GM19238 (cell line): Measurements from ENCODE around the gene MICA.
"Not testable (repeated sequence)": the region's sequence is repeated elsewhere in the genome, so short reads cannot be mapped to it uniquely, and the experiment has no call there.

Source experiments
- DNase-seq: peaks from one replicate; pipeline ENCODE4 v3.0.0; 2011; ENCODE audit warnings: low spot score; ENCODE audit not compliant: insufficient read length

Gene MICA

DNA sequence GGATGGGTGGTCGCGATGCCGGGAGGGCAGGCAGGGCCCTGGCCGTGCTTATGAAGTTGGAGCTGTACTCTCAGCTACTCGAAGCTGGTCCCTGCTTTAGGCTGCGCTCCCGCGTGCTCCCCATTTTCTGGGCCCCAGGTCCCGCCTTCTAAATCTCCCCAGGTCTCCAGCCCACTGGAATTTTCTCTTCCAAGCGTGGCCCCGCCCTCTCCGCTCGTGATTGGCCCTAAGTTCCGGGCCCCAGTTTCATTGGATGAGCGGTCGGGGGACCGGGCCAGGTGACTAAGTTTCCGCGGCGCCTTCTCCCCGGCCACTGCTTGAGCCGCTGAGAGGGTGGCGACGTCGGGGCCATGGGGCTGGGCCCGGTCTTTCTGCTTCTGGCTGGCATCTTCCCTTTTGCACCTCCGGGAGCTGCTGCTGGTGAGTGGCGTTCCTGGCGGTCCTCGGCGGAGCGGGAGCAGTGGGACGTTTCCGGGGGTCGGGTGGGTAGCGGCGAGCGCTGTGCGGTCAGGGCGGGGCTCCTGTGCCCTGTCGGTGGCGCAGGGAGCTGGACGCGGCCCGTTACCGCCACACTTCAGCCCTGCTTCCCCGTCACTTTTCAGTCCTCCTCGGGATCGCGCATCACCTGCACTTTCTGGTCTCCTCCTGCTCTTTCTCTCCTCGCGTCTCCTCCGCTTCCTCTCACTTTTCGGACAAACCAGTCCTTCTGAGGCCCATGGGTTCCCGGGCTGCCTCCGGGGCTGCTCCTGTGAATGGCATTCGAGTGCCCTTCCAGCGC is at the start of gene MICA:
MICA (plus strand) TSS at position 313 of the 778 bp plus-strand sequence; CDS start at position 351, 38 bp downstream.
- DNase-seq, result peak; percentile 85

DNA sequence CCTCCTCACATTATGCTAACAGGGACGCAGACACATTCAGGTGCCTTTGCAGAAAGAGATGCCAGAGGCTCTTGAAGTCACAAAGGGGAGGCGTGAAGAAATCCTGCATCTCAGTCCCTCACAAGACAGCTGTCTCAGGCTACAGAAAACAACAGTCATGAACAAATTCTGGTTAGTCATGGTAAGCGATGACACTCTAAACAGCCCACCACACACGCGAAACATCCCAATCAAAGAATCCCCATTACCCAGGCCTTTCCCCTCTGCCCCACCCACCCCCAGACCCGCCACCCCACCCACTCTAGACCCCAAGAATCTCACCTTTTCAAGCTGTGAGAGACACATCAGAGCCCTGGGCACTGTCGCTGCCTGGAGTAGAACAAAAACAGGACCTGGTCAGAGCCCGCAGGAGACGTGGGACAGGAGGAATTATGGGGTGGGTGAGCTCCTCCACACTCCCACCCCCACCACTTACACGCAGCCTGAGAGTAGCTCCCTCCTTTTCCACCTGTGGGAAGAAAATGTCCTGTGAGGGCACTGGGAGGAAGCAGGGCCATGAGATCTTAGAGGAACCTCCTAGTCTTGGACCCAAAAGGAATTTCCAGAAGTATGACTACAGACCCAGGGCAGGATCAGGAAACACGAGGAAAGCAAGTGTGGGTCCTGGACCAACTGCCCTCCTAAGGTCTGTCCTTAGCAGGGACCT is 49.1 kb upstream of the MICA start:
- DNase-seq, result no peak

GRCh38 chr6:31354864-31355582 is 48.4 kb upstream of the MICA start:
- DNase-seq, result no peak

DNA sequence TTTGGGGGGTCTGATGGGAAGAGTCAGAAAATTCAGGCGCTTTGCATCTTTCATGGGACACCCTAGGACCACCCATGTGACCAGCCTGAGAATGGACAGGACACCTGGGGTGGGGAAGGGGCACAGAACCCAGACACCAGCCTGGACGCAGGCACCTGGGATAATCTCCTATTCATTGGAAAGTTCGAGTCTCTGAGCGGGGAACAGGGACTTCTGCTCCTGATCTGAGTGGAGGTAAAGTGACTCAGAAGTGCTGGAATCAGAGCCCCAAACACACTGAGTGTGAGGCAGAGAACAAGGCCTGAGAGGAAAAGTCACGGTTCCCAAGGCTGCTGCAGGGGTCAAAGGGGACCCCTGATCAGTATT is 47.8 kb upstream of the MICA start:
- no peak for DNase-seq

- no peak for DNase-seq
These were observed 47.0 kb upstream of the MICA start for GRCh38 chr6:31356216-31356945.

GRCh38 chr6:31356946-31357466 is 46.4 kb upstream of the MICA start, which contains the start of gene HLA-B:
Gene HLA-B (minus strand): TSS chr6:31357179. CDS start chr6:31357158, 21 bp downstream.
- peak; percentile 42 for DNase-seq

DNA sequence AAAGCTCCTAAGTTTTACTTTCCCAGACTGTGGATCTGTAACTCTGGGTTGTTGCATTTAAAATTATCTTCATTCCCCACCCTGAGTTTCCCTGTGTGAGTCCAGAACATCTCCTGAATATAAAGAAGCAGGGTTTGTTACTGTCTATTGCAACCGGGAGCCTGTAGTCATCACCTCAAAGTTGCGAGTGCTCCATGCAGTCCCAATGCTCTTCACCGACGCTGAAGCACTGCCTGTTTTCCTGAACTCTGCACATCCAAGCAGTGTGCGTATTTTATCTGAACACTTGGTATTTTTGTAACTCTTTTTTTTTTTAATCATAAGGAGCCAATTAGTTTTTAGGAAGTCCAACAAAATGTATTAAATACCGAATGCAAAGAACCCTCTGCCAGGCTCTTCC is 45.5 kb upstream of the MICA start:
- DNase-seq, result no peak

GRCh38 chr6:31358302-31358701 is 45.1 kb upstream of the MICA start:
- DNase-seq, result no peak

GRCh38 chr6:31359581-31359980 is 43.8 kb upstream of the MICA start:
- DNase-seq, result no peak

DNA sequence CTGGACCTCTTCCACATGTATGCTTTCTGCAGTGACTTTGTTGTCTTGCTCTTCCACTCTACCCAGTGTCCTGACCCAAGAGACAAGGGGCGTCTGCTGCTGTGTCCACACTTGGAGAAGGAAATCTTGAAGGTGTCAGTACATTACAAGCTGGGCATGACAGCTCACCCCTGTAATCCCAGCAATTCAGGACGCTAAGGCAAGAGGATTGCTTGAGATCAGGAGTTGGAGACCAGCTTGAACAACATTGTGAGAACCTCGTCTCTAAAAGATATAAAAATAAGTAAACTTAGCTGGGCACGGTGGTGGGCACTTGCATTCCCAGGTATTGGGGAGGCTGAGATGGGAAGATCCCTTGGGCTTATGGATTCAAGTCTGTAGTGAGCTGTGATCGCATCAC is 40.6 kb upstream of the MICA start:
- no peak for DNase-seq

DNA sequence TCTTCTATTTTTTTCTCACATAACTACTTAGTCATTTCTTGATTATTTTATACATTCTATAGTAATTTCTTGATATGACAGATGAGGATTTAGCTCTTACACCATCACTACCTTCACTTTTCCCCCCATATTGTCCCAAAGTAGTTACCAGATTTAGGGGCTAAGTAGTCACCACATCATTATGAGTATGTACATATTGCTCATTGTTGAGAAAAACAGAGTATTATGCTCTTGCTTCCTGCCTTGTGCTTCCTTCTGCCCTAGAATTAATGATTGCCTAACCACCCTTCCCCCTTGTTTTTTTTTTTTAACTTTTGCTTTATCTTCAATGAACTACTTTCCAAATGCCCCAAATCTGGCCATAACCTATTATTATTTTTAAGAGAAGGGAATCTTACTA is 39.6 kb upstream of the MICA start:
- no peak for DNase-seq

DNA sequence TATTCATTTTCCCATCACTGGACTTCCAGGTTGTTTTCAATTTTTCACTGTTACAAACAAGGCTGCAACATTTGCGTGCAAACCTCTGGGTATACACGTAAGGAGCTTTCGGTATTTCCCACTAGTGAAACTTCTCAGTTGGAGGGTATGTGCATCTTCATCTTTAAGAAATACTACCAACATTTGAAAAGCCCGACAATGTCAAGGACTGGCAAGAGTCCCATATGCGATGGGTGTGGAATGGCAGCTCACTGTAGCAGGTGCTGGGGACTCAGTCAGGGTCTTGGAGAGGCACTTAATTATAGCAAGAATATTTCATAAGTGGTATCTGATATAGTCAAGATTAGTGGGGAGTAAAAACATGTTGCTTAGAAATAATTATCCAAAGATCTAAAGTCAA is 37.5 kb upstream of the MICA start:
- no peak for DNase-seq

GRCh38 chr6:31366693-31367470 is 36.5 kb upstream of the MICA start:
- peak; percentile 68 for DNase-seq

- no peak for DNase-seq
These were observed 34.9 kb upstream of the MICA start for GRCh38 chr6:31368461-31368860.

- DNase-seq, result not testable (repeated sequence)
These were observed 29.3 kb upstream of the MICA start for GRCh38 chr6:31374118-31374517.

- no peak for DNase-seq
These were observed 27.7 kb upstream of the MICA start for GRCh38 chr6:31375699-31376098.

- DNase-seq, result no peak
These were observed 26.4 kb upstream of the MICA start for GRCh38 chr6:31377029-31377428.

DNA sequence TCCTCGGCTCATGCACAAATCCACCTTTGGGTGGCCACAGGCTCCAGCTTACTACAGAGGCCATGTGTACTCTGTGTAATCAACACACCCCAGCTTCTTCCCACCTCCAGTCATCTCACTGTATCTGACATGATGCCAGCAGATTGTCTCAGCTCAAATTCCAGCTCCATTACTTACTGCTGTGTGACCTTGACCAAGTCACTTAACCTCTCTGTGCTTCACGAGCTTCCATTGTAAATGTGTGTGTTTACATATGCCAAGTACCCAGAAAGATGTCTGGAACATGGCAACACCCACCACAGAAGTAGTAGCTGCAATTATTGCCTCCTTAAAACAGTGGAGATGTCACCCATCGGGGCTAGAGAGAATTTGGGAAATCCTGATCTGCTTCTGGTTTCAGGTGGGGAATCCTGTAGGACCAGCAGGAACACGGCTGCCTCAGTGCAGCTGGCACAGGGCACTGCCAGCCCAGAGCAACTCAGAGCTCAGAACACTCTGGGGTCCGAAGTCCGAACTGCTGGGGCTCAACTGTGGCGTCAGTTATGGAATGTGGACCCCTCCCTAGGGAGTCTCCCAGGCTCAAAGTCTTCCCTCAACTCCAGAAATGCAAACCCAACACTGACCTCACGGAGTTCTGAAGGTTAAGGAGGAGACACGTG is 25.2 kb upstream of the MICA start:
- no peak for DNase-seq

DNA sequence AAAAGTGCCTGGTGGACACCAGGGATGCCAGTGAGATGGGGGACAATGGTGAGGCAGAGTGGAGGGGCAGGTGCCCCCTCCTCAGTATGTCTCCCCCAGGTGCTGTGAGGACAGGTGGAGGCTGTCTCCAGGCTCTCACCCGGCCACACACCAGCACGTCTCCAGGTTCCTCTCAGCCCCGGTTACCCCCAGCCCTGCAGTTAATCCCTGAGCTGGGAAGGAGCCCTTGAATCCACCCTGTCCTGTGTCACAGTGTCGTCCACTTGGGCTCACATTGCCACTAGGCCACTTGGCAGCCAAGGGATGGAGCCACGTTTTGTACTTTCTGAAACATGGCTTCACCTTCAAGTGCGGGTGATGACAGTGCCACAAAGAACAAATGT is 24.7 kb upstream of the MICA start:
- DNase-seq, result no peak

- no peak for DNase-seq
These were observed 23.5 kb upstream of the MICA start for GRCh38 chr6:31379850-31380249.
